CD1c-positive myeloid dendritic cell (primary cell): Measurements from ENCODE around the gene CD4.

ENCODE experiments used
- DNase-seq: peaks from one replicate; pipeline ENCODE4 v3.0.0-alpha.2; 2016; ENCODE audit errors: extremely low spot score

Gene CD4

DNA sequence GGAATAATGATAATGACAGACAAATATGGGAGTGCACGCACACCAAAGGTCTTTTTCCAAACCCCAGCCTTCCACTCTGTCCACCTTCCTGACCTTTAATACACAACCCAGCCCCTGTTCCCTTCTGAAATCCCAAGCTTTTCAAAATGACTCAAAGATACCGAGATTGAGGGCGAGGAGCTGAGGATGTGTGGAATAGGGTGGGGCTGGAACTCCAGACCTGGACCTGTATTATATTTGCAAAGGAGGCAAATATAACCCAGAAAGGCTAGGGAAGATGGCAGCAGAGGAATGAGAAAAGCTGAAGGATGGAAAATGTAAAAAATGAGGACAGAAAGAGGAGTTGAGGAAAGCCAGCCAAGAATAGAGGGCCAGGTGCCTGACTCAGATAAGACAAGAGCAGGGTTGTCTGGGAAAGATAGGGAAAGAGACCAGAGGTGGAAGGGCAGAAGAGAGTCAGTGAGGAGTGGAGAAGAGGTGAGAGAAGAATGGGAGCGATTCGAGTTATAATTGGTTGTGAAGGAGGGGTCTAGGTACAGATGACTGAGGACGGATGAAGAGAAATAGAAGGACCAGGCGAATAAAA lies 24.2 kb upstream of the CD4 start:
- DNase-seq: no peak

DNA sequence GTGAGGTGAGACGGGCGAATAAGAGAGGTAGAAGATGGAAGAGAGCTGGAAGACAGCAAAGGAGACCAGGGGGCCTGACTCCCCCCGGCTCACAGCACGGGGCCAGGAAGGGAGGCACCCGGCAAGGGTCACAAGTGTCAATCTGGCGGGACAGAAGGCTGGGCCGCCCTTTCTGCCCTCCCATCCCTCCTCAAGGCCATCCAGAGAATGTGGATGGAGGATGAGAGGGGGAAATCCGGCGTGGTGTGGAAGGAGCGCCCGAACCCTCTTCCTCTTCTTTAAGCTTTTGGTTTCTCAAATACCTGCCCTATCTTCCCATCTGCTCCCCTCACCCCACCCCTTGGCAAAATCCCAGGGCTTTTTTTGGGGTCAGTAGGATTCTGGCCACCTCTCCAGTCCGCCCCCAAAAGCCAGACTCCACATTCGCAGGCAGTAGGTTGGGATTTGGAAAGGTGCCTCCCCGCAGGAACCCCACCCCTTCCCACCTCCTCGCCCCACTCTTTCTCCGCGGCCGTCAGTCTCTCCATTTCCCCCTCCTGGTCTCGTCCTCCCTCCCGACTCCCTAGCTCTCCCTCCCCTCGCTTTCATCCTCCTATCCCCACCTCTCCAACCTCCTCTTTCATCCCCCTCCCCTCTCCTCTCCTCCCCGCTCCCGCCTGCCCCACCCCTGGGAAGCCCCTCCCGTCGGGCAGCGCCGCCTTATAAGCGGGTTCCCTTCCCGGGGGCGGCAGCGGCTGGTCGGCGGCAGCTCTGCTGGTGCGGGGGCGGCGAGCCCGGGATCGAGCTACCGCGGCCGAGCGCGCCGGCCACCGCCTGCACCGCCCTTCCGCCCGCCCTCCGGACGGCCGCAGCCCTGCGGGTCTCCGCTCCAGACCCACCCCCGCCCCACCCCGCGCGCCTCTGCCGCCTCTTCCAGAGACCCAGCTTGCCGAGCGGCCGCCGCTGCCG lies 23.4 kb upstream of the CD4 start, which contains the start of gene PTMS:
TSS of gene PTMS (plus strand) at position 730 of the 948 bp plus-strand sequence. CDS start 343 bp downstream, outside the sequence.
- DNase-seq: peak; percentile 61

DNA sequence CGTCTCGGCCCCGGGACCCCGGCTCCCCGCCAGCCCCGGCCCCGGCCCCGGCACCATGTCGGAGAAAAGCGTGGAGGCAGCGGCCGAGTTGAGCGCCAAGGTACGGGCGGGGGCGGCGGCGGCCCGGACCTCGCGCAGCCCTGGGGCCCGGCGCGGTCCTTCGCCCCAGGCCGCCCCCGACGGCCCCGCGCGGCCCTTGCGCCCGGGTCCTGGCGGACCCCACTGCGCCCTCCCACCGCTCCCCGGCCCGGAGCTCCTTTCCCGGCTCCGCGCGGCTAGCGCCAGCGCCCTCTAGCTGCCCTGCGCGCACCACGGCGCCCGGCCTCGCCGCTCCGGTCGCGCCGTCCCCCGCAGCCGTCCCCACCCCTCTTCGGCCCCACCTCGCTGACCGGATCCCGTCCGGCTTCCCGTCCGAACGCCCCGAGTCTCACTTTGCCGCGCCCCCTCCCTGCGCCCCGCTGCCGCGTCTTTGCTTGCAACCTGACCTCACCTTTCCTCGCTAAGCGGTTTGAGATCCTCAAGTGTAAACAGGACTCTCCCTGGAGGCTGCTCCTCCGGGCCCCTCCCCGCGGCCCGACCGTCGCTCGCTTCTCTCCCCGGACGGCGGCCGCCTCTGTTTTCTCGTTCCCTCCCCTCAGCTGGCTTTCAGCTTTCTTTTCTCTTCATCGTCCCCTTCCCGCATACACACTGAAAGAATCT lies 22.5 kb upstream of the CD4 start:
- DNase-seq: peak; percentile 78

DNA sequence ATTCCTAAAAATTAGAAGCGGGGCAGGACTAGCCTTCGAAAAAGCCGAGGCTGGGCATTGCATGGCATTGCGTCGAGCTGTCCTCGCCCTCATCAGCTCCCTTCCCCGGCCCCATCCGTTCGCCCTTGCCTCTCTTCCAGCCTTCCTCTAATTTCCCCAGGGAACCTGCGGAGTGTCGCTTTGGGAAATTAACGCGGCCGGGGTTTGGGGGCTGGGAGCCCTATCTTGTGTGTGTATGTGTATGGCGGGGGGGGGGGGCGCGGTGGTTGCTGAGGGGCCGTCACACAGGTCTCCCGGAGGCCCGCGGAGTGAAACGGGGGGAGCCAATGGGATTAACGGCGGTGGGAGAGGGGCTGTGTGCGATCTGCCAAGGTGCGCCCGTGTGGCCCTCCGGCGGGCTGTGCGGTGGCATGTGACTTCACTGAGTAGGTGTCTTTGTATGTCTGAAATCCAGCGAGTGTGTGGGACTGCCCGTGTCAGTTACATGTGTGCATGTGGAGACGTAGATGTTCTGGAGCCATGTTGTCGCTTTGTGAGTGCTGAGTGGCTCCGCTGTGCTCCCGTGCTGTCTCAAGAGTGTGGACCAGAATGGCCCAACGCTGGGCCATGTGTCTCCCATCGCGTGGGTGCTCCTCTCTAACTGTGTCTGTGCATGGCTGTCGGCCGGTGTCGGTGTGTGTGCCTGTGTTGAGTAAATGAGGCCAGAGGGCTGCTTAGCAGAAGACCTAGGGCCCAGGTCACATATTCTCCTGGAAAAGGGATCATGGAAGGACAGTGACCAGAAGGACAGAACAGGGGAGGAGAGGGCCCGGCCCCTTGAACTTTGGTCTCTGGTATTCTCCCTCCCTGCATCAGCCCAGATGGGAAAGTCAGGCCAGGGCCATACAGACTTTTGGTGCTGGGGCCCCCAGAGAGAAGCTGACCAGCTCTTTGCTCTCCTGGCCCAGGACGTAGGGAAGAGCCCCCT lies 21.7 kb upstream of the CD4 start:
- no peak for DNase-seq

DNA sequence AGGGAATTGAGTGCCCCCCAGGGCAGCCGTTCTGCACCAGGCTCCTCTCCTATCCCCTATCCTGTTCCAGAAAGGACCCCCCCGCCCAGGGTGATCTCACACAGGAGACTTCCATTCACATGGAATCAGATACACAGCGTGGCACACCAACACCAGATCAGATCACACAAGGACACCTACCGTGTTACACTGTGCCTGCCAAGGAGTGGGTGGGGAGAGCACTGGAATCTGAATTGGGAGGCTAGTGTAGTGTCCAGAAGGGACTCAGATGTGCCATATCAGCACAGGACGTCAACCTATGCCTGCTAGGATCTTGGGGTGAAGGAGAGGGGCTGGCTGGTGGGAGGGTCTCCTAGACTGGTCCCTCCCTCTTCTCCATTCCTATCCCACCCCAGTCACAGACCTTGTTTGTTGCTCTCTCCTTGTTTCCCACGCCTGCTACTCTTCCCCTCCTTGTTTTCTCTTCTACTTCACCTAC lies 20.9 kb upstream of the CD4 start:
- DNase-seq: no peak

DNA sequence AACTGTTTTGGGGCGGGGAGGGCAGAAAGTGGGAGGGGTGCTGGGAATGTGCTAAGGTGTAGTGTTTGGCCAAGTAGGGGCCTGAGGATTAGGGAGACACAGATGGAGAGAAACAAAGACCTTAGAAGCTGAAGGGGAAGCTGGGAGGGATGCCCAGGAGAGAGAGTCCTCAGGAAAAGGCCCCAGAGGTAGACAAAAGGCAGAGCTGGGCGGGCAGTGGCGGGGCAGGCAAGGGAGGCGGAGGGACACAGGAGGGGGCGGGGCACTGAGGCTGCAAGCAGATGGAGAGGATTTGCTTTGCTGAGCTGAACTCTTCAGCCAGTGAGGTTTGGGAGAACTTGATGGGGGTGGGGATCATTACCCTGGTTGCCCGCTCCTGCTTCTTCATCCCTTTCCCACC lies 20.3 kb upstream of the CD4 start:
- DNase-seq: no peak

DNA sequence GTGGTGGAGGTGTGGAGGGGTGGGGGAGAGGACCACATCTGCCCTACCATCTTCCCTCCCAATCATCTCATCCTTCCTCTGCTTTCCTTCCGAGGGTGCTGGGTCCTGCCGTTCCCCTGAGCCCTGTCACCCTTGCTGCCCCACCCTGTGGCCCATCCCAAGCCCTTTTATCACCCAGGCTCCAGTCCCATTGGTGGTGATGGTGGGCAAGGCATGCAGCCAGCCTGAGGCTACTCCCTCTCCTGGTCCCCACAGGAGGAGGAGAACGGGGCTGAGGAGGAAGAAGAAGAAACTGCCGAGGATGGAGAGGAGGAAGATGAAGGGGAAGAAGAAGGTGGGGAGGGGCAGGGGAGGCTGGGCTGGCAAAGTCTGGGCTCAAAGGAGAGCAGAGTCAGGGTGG lies 19.7 kb upstream of the CD4 start:
- DNase-seq: no peak

DNA sequence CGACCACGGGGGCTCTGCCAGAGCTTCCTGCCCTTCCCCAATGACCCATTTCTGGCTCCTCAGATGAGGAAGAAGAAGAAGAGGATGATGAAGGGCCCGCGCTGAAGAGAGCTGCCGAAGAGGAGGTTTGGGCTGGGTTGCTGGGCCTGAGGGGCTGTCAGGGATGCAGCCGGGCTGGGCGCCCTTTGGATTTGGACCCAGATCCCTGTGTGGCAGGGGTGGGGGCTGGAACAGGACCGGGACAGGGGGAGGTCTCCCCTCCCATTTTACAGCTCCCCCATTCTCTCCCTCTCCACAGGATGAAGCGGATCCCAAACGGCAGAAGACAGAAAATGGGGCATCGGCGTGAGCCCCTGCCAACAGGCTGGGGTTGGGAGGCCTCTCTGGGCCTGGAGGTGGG lies 19.2 kb upstream of the CD4 start:
- no peak for DNase-seq

DNA sequence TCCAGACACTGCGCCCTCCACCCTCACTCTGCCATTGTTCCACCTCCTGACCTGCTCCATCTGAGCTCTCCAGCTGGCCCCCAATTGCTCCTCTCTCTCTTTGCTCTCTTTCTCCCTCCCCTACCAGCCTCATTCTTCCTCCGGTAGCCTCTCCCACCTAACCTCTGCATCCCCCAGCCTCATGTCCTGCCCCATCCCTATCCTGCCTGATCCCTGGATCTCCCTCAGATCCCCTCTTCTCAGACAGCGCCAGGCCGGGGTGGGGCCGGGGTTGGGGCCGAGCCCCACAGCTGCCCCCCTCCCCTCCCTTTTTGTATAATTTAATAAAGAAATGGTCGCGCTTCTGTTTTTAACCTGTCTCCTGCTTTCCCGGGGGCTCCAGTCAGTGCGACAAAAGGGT lies 18.7 kb upstream of the CD4 start:
- DNase-seq: no peak

DNA sequence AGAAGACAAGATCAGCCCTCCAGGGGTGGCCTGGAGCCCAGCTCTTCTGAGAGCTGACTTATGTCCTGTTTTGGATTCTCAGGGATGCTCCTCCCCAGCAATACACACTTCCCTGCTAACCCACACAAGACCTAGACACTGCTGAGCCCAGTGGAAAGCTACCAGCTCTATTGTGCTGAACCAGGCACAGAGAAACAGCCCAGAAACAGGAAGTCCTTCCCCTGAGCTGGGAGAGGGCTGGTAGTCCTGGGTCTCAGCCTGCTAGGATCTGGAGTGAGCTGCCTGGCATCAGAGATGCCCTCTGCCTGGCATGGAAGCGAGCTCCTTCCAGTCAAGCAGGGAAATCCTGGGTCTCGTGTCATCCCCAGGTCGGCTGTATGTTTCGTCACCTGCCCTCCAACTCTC lies 18.2 kb upstream of the CD4 start:
- peak; percentile 88 for DNase-seq

DNA sequence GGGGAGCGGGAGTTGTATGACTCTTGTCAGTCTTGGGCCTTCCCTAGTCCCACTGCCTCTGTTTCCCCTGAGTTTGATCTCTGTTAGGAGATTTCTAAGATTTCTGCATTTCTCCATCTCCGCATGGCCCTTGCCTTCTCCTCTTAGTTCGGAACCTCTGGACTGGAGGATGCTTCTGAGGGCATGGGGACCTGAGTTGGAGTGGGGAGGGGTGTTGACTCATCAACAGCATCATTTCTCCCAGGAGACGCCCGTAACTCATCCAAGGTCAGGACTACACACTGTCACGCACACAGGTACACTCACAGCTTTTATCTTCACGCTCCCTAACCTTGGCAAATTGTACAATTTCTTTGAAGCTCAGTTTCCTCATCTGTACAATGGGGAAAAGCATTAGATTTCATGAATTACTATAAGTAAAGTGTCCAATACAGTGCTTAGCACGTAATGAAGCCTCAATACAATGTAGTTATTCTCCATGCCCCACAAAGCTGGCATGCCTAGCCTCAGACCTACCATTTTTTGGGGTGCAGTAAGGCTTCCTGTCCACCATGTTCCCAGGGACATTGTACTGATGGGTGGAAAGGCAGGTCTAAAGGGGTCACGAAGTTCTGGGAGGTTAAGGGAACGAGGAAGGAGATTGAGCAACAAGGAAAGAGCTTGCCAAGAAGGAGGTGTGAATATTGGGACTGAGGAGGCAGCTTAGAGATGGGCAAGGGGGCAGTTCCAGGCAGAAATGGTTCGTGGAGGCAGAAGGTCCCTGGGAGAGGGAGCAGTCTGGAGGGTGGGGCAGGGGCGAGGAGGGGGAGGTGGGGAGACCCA lies 17.6 kb upstream of the CD4 start:
- DNase-seq: no peak

DNA sequence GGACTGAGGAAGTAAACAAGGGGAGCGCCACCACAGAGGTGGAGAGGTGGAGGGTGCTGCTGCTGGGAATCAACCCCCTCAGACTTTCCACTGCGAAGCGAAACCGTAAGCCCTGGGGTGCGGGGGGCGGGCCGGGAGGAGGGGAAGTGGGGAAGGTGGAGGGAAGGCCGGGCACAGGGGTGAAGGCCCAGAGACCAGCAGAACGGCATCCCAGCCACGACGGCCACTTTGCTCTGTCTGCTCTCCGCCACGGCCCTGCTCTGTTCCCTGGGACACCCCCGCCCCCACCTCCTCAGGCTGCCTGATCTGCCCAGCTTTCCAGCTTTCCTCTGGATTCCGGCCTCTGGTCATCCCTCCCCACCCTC lies 17.0 kb upstream of the CD4 start, which contains the start of gene LAG3:
TSS of gene LAG3 (plus strand) at position 190 of the 365 bp plus-strand sequence. CDS start 333 bp downstream, outside the sequence.
- DNase-seq: peak; percentile 31

DNA sequence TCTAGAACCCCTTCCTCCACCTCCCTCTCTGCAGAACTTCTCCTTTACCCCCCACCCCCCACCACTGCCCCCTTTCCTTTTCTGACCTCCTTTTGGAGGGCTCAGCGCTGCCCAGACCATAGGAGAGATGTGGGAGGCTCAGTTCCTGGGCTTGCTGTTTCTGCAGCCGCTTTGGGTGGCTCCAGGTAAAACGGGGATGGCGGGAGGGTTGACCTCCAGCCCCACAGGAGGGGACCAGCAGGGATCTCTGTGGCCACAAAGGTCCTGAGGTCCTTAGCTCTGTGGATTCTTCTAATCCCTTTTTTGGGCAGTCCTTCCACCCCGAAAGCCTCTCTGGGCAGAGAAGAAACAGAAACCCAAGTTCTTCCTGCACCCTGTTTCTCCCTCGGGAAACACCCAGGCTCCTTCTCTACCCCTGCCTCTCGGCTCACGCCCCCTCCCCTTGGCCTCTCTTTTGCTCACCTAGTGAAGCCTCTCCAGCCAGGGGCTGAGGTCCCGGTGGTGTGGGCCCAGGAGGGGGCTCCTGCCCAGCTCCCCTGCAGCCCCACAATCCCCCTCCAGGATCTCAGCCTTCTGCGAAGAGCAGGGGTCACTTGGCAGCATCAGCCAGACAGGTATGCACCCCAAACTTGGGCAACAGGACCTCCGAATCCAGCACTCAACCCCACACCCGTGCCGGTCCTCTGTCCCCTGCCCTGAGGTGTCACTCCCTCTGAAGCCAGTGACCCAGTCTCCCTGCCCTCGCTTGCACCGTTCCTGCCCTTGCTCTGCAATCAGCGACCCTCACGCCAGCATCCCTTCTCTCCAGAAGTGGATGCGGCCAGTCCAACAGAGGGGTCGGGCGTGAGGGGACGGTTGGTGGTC lies 16.4 kb upstream of the CD4 start:
- DNase-seq: no peak

DNA sequence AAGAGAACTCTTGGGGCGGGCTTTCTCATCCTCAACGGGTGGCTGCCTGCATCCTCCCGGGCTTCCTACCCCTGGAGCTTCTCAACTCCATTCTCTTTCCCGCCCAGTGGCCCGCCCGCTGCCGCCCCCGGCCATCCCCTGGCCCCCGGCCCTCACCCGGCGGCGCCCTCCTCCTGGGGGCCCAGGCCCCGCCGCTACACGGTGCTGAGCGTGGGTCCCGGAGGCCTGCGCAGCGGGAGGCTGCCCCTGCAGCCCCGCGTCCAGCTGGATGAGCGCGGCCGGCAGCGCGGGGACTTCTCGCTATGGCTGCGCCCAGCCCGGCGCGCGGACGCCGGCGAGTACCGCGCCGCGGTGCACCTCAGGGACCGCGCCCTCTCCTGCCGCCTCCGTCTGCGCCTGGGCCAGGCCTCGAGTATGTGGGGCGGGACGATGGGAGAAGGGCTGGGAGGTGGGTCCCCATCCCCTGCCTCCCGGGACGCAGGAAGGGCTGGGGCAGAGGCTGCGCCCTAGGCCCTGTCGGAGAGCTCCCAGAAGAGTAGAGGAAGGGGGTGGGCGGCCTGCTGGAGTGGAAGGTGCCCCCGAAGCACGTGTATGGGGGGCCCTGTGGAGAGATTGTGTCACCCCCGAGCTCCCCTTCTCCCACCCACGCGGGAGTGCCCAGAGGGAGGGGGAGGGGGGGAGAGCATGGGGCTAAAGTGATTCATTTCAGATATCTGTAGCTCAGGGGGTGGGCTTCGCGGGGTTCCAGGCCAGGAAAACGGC lies 15.6 kb upstream of the CD4 start:
- DNase-seq: no peak

DNA sequence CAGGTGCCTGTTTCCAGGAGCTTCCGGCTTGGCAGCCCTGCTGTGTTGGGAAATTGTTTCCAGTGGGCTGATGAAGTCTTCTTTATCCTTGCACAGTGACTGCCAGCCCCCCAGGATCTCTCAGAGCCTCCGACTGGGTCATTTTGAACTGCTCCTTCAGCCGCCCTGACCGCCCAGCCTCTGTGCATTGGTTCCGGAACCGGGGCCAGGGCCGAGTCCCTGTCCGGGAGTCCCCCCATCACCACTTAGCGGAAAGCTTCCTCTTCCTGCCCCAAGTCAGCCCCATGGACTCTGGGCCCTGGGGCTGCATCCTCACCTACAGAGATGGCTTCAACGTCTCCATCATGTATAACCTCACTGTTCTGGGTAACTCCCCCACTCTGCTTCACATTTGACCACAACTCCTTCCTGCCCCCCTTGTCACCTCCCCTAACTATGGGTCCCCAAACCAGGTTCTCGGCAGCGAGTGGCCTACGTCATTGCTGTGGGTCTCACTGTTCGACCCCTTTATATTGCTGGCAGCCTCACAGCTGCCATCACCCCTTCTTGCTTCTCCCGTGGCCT lies 14.7 kb upstream of the CD4 start:
- DNase-seq: no peak

DNA sequence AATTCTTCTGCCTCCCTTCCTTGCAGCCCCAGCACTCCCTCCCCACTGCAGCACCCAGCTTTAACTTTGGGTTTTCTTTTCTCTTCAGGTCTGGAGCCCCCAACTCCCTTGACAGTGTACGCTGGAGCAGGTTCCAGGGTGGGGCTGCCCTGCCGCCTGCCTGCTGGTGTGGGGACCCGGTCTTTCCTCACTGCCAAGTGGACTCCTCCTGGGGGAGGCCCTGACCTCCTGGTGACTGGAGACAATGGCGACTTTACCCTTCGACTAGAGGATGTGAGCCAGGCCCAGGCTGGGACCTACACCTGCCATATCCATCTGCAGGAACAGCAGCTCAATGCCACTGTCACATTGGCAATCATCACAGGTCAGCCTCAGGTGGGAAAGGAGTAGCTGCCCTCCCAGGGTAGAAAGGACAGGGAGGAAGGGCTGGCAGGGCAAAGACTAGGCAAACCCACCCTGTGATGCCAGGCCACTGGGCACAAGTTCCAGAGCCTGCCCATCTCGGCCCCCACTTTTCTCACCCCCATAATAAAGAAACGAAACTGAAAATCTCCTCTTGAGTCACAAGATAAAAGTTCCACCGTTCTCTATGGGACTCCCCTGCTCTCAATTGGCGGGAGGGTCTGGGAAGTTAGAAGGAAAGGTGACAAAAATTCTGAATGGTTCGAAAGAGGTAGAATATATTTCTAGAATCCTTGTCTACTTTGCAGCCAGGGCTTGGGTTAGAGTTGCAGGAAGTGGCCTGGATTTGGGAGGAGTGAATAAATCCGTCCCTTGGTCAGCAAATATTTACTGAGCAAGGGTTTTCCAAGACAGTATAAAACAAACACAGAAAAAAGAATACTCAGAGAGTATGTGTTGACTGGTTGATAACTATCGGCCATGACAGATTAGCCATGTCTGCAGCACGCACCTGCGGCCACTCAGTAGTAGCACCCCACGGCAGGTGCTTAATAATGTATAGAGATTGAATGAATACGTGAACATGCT lies 13.8 kb upstream of the CD4 start:
- no peak for DNase-seq

DNA sequence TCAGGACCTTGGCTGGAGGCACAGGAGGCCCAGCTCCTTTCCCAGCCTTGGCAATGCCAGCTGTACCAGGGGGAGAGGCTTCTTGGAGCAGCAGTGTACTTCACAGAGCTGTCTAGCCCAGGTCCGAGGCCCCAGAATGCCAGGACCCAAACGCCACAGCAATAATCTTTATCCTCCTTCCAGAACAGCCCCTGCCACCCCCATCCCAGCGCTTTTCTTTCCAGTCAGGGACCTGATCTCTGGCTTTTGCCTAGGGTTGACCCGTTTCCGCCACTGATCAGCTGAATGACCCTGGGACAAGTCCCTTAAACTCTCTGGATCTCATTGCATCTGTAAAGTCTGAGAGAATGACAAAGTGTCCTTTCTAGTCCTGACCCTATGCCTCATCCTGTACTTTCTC lies 11.9 kb upstream of the CD4 start:
- DNase-seq: no peak
